ENCODE measurements around the gene LINGO1. TPM values are rescaled to one million over a fixed set of nuclear protein-coding genes. Genes with fewer than 3 reads are reported as not detected.

Gene LINGO1
- total RNA-seq, 4 donors from 2014 or later = 0.83 to 2.2 (median 1.0) TPM; not detected in 1

- no peak overlapping the region for H3K27ac ChIP-seq (replicated peaks in 1 of 4)
- intact Hi-C loops (cut with DNase I) = no loop called here
- WGBS = 91% methylated on average over 4 of the region's 4 CpGs
- no peaks in the 10 kb centered on the region for H3K9me3 ChIP-seq
- no peak for TF ChIP-seq CTCF (IDR thresholded peaks at IDR 0.05)
- TF ChIP-seq POLR2AphosphoS5 (IDR thresholded peaks at IDR 0.05) = no peak
- TF ChIP-seq POLR2A (IDR thresholded peaks at IDR 0.05; ENCODE audit: low read depth) = no peak
- no peak for TF ChIP-seq EP300 (IDR thresholded peaks at IDR 0.05)
- no peak overlapping the region for H3K4me3 ChIP-seq
- H3K4me1 ChIP-seq = peaks cover 0 to 6% (median 3%) of the 10 kb centered on the region in 4 donors
- H3K36me3 ChIP-seq = no peaks in the 10 kb centered on the region
- DNase-seq (ENCODE audit: extremely low spot score) = no peak
- peaks cover 0 to 6% (median 0%) of the 10 kb centered on the region in 4 donors for H3K27me3 ChIP-seq
Measured at GRCh38 chr15:77566092-77566491, 66.6 kb downstream of the LINGO1 start.

DNA sequence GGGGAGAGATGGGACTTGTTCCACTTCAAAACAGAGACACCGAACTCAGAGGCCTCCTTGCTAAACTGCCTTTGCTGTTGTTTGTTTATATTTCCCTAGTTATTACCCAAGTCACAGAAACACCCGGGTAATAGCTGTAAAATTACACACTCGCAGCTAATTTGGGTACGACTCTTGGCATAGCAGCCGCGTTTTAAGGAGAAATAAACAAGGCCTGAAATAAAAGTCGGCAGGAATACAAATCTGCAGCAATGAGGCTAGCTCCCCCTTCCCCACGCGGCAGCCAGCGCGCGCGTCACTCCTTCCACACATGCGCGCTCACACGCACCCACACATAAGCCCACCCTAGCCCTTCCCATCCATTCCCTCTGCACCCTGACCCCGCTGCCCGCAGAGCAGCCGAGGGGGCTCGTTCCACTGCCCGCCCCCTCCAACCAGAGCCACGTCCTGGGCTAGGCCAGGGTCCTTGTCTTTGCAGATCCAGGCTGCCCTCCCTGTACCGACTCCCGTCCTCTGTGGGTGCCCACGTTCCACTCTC lies 67.3 kb downstream of the LINGO1 start:
- WGBS = 91% methylated on average over 25 of the region's 25 CpGs
- H3K4me1 ChIP-seq = peaks cover 0 to 6% (median 3%) of the 10 kb centered on the region in 4 donors
- H3K36me3 ChIP-seq = no peaks in the 10 kb centered on the region
- no peak overlapping the region for H3K4me3 ChIP-seq
- DNase-seq (ENCODE audit: extremely low spot score) = no peak
- TF ChIP-seq POLR2A (IDR thresholded peaks at IDR 0.05; ENCODE audit: low read depth) = no peak
- TF ChIP-seq EP300 (IDR thresholded peaks at IDR 0.05) = no peak
- TF ChIP-seq CTCF (IDR thresholded peaks at IDR 0.05) = no peak
- no peak for TF ChIP-seq POLR2AphosphoS5 (IDR thresholded peaks at IDR 0.05)
- no peaks in the 10 kb centered on the region for H3K9me3 ChIP-seq
- intact Hi-C loops (cut with DNase I) = no loop called here
- peaks cover 0 to 7% (median 0%) of the 10 kb centered on the region in 4 donors for H3K27me3 ChIP-seq
- no peak overlapping the region for H3K27ac ChIP-seq (replicated peaks in 1 of 4)

DNA sequence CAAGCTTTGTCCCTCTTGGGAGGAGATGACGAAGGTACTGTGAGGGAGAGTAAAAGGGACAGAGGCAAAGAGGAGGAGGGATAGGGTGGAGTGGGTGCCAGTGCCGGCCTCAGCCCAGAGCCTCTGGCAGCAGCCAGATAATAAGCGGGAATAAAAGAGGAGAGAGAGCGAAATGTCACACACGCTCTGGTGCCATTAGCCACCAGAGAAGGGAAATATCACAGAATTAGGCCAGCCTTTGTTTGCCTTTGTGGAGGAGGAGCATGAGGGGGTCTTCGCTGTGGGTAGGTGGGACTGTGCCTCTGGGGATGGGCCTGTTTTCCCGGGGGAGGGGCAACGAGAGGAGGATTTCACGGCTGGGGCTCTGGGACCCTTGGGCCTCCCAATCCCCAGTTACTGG lies 67.8 kb downstream of the LINGO1 start:
- no peaks in the 10 kb centered on the region for H3K9me3 ChIP-seq
- no peak overlapping the region for H3K4me3 ChIP-seq
- H3K27ac ChIP-seq (replicated peaks in 1 of 4) = no peak overlapping the region
- 83% methylated on average over 9 of the region's 9 CpGs for WGBS
- peaks cover 0 to 6% (median 3%) of the 10 kb centered on the region in 4 donors for H3K4me1 ChIP-seq
- TF ChIP-seq POLR2A (IDR thresholded peaks at IDR 0.05; ENCODE audit: low read depth) (no peak), POLR2AphosphoS5 (IDR thresholded peaks at IDR 0.05) (no peak)
- H3K36me3 ChIP-seq = no peaks in the 10 kb centered on the region
- no peak for DNase-seq (ENCODE audit: extremely low spot score)
- intact Hi-C loops (cut with DNase I) = no loop called here
- H3K27me3 ChIP-seq = peaks cover 0 to 7% (median 0%) of the 10 kb centered on the region in 4 donors

- Histone ChIP-seq H3K9me3 (no peaks in the 10 kb centered on the region), H3K4me1 (peaks cover 0 to under 1% (median 0%) of the 10 kb centered on the region in 4 donors), H3K27me3 (peaks cover 0 to 7% (median 0%) of the 10 kb centered on the region in 4 donors), H3K36me3 (no peaks in the 10 kb centered on the region), H3K4me3 (no peak overlapping the region), H3K27ac (replicated peaks in 1 of 4) (no peak overlapping the region)
- intact Hi-C loops (cut with DNase I) = no loop called here
- 97% methylated on average over 3 of the region's 3 CpGs for WGBS
- TF ChIP-seq POLR2AphosphoS5 (IDR thresholded peaks at IDR 0.05) = no peak
- no peak for TF ChIP-seq CTCF (IDR thresholded peaks at IDR 0.05)
- DNase-seq (ENCODE audit: extremely low spot score) = no peak
Measured at GRCh38 chr15:77564341-77564740, 68.4 kb downstream of the LINGO1 start.

GRCh38 chr15:77563623-77564156 lies 69.0 kb downstream of the LINGO1 start:
- peaks cover 0 to 7% (median 0%) of the 10 kb centered on the region in 4 donors for H3K27me3 ChIP-seq
- no peaks in the 10 kb centered on the region for H3K36me3 ChIP-seq
- no peak overlapping the region for H3K27ac ChIP-seq (replicated peaks in 1 of 4)
- no peak for TF ChIP-seq POLR2AphosphoS5 (IDR thresholded peaks at IDR 0.05)
- no peak for TF ChIP-seq CTCF (IDR thresholded peaks at IDR 0.05)
- no peak for TF ChIP-seq POLR2A (IDR thresholded peaks at IDR 0.05; ENCODE audit: low read depth)
- no peak for TF ChIP-seq EP300 (IDR thresholded peaks at IDR 0.05)
- no peaks in the 10 kb centered on the region for H3K9me3 ChIP-seq
- WGBS = 50% methylated on average over 5 of the region's 6 CpGs
- H3K4me1 ChIP-seq = no peaks in the 10 kb centered on the region
- H3K4me3 ChIP-seq = no peak overlapping the region
- intact Hi-C loops (cut with DNase I) = no loop called here
- DNase-seq (ENCODE audit: extremely low spot score) = no peak

Other genes with a start within 250 kb of the LINGO1 start
- 100 to 1,000 TPM in 2 of 4 donors, 10 to 100 TPM in 2; 91.8 to 170 (median 123) TPM for gene PEAK1, start 212.8 kb downstream of the LINGO1 start, total RNA-seq
- 10 to 100 TPM; 20.7 to 42.2 (median 31.2) TPM for gene HMG20A, start 212.0 kb downstream of the LINGO1 start, total RNA-seq

Measured in esophagus muscularis mucosa (tissue), 4 donors.